ENCODE data around the gene OVOL2. TPM values are rescaled to one million over a fixed set of nuclear protein-coding genes. Genes with fewer than 3 reads are reported as not detected.
A peak's percentile ranks its signal among the peaks of the same experiment; 100 is the strongest.
"Not testable (repeated sequence)": the region's sequence is repeated elsewhere in the genome, so short reads cannot be mapped to it uniquely, and the experiment has no call there.

The OVOL2 gene
- total and polyA plus RNA-seq, 7 experiments from 2014 or later: not detected

DNA sequence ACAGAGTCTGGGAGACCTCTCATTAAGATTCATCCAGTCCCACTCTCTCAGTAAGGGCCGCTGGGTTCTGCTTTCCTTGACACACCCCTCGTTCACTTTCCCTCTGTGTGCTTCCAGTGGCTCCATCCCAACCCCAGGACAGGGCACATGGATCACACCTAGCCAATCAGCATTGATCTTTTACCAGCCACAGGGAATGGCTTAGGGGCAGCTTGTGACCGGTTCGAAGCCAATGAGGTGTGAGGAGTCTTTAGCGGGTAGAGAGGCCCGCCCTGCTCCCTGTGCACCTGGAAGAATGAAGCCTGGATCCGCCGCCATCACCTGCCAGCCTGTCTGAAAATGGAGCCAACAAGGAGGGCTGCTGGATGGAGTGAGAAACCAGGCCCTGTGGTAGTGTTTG, 35.2 kb upstream of the OVOL2 start:
- no peaks in the 10 kb centered on the region for H3K36me3 Mint-ChIP-seq
- CTCF ChIA-PET: no interaction called here
- no peaks in the 10 kb centered on the region for H3K4me1 ChIP-seq (ENCODE audit: control insufficient read depth in 2 of 2, insufficient read depth in 2 of 2, low read length in 2 of 2)
- ATAC-seq: no peak
- H3K27me3 ChIP-seq (ENCODE audit: control insufficient read depth in 2 of 2, insufficient read depth in 2 of 2, low read length in 2 of 2): no peaks in the 10 kb centered on the region
- H3K9me3 ChIP-seq (ENCODE audit: control insufficient read depth in 2 of 3, low read length in 3 of 3): no peaks in the 10 kb centered on the region
- H3K27me3 Mint-ChIP-seq: peaks cover 0 to 25% (median 7%) of the 10 kb centered on the region in 5 donors
- H3K27ac Mint-ChIP-seq: no peak overlapping the region
- H3K36me3 ChIP-seq (ENCODE audit: control insufficient read depth in 2 of 3, insufficient read depth in 3 of 3, low read length in 3 of 3): no peaks in the 10 kb centered on the region
- no peaks in the 10 kb centered on the region for H3K4me1 Mint-ChIP-seq
- no peak overlapping the region for H3K4me3 Mint-ChIP-seq
- no peak overlapping the region for H3K27ac ChIP-seq (ENCODE audit: low read depth, low read length)
- DNase-seq: no peak
- H3K9me3 Mint-ChIP-seq: no peaks in the 10 kb centered on the region
- H3K4me3 ChIP-seq (ENCODE audit: low read length): no peak overlapping the region
- POLR2A ChIA-PET: no interaction called here
- intact Hi-C loops (cut with micrococcal nuclease): no loop called here

DNA sequence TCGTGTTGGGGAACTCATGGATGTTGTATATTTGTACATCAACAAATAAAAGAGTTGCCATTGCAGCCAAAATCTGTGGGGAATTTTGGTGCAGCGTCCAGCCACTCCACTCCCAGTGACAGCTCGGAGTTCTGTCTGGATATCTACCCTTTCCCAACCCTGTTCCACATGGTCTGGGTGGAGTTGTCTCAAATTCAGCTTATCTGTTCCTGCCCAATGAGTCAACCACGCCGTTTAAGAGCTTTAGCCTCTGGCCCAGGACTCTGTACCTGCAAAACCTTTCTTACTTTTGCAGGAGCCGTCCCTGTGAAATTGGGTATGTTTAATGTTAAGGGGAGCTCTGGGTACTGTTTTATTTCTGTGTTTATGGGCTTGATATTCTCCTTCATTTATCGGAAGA, 33.9 kb upstream of the OVOL2 start:
- POLR2A ChIA-PET: no interaction called here

DNA sequence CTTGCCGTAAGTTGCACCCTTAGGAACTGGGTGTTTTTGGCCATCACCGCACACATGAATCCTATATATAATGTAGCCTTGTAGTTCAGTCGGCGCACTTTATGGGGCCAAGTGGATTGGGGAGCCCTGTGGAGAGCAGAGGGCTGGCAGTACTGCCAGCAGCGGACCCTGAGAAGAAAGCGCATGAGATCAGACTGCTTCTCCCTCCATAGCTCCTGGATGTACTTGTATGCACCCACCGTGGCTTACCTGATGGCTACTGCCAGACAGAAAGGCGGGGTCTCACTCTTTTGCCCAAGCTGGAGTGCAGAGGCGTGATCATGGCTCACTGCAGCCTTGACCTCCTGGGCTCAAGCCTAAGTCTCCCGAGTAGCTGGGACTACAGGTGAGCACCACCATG, 32.8 kb upstream of the OVOL2 start:
- CTCF ChIA-PET: no interaction called here
- no peak for DNase-seq

More for the DNA sequence above, 33.9 kb upstream of the OVOL2 start:
- no peak for DNase-seq
- Histone ChIP-seq H3K4me3 (ENCODE audit: low read length) (no peak overlapping the region), H3K9me3 (ENCODE audit: control insufficient read depth in 2 of 3, low read length in 3 of 3) (no peaks in the 10 kb centered on the region), H3K36me3 (ENCODE audit: control insufficient read depth in 2 of 3, insufficient read depth in 3 of 3, low read length in 3 of 3) (no peaks in the 10 kb centered on the region), H3K4me1 (ENCODE audit: control insufficient read depth in 2 of 2, insufficient read depth in 2 of 2, low read length in 2 of 2) (no peaks in the 10 kb centered on the region), H3K27me3 (ENCODE audit: control insufficient read depth in 2 of 2, insufficient read depth in 2 of 2, low read length in 2 of 2) (no peaks in the 10 kb centered on the region), H3K27ac (ENCODE audit: low read depth, low read length) (no peak overlapping the region)
- no peak for ATAC-seq
- H3K36me3 Mint-ChIP-seq: no peaks in the 10 kb centered on the region
- H3K27me3 Mint-ChIP-seq: peaks cover 0 to 24% (median 7%) of the 10 kb centered on the region in 5 donors
- intact Hi-C loops (cut with micrococcal nuclease): no loop called here
- H3K9me3 Mint-ChIP-seq: no peaks in the 10 kb centered on the region
- H3K4me3 Mint-ChIP-seq: no peak overlapping the region
- H3K4me1 Mint-ChIP-seq: no peaks in the 10 kb centered on the region
- CTCF ChIA-PET: no interaction called here
- peak overlapping the region in 1 of 9 donors; percentile 56 for H3K27ac Mint-ChIP-seq

DNA sequence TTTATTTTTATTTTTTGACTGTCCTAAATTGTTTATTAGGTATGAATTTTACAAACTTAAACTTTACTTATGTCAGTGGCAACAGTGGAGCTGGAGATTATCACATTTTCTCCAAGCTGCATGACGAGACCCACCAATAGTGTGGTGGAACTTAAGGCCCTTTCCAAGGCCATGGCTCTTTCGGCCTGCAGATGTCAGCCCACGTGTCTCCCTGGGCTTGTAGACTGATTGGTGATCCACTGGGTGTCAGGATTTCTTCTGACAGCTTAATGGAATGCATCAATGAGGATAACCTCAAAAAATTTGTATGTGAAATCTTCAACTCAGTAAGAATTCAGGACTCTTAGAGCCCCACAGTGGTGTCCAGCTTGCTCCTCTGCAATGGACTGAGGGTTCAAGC, 32.3 kb upstream of the OVOL2 start:
- ATAC-seq: no peak
- CTCF ChIA-PET: no interaction called here
- Mint-ChIP-seq H3K36me3 (no peaks in the 10 kb centered on the region), H3K4me1 (no peaks in the 10 kb centered on the region), H3K27ac (no peak overlapping the region), H3K9me3 (no peaks in the 10 kb centered on the region), H3K4me3 (no peak overlapping the region), H3K27me3 (peaks cover 0 to 24% (median 7%) of the 10 kb centered on the region in 5 donors)
- no peak overlapping the region for H3K4me3 ChIP-seq (ENCODE audit: low read length)
- no peaks in the 10 kb centered on the region for H3K4me1 ChIP-seq (ENCODE audit: control insufficient read depth in 2 of 2, insufficient read depth in 2 of 2, low read length in 2 of 2)
- H3K36me3 ChIP-seq (ENCODE audit: control insufficient read depth in 2 of 3, insufficient read depth in 3 of 3, low read length in 3 of 3): no peaks in the 10 kb centered on the region
- intact Hi-C loops (cut with micrococcal nuclease): no loop called here
- no peaks in the 10 kb centered on the region for H3K9me3 ChIP-seq (ENCODE audit: control insufficient read depth in 2 of 3, low read length in 3 of 3)
- no peaks in the 10 kb centered on the region for H3K27me3 ChIP-seq (ENCODE audit: control insufficient read depth in 2 of 2, insufficient read depth in 2 of 2, low read length in 2 of 2)
- POLR2A ChIA-PET: no interaction called here
- H3K27ac ChIP-seq (ENCODE audit: low read depth, low read length): no peak overlapping the region
- DNase-seq: no peak

More for the DNA sequence above, 32.8 kb upstream of the OVOL2 start:
- Mint-ChIP-seq H3K27me3 (peaks cover 0 to 24% (median 7%) of the 10 kb centered on the region in 5 donors), H3K9me3 (no peaks in the 10 kb centered on the region), H3K4me1 (no peaks in the 10 kb centered on the region), H3K36me3 (no peaks in the 10 kb centered on the region), H3K4me3 (no peak overlapping the region), H3K27ac (no peak overlapping the region)
- no peaks in the 10 kb centered on the region for H3K27me3 ChIP-seq (ENCODE audit: control insufficient read depth in 2 of 2, insufficient read depth in 2 of 2, low read length in 2 of 2)
- H3K9me3 ChIP-seq (ENCODE audit: control insufficient read depth in 2 of 3, low read length in 3 of 3): no peaks in the 10 kb centered on the region
- ATAC-seq: no peak
- H3K27ac ChIP-seq (ENCODE audit: low read depth, low read length): no peak overlapping the region
- intact Hi-C loops (cut with micrococcal nuclease): no loop called here
- H3K4me3 ChIP-seq (ENCODE audit: low read length): no peak overlapping the region
- no peaks in the 10 kb centered on the region for H3K4me1 ChIP-seq (ENCODE audit: control insufficient read depth in 2 of 2, insufficient read depth in 2 of 2, low read length in 2 of 2)
- POLR2A ChIA-PET: no interaction called here
- H3K36me3 ChIP-seq (ENCODE audit: control insufficient read depth in 2 of 3, insufficient read depth in 3 of 3, low read length in 3 of 3): no peaks in the 10 kb centered on the region

DNA sequence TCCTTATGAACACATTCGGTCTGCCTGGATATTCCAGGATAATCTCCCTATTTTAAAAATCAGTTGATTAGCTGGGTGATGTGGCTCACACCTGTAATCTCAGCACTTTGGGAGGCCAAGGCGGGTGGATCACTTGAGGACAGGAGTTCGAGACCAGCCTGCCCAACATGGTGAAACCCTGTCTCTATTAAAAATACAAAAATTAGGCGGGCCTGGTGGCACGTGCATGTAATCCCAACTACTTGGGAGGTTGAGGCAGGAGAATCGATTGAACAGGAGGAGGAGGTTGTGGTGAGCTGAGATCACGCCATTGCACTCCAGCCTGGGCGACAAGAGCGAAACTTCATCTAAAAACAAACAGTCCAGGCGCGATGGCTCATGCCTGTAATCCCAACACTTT, 31.1 kb upstream of the OVOL2 start:
- CTCF ChIA-PET; H3K27ac ChIP-seq (ENCODE audit: low read depth, low read length); H3K4me3 ChIP-seq (ENCODE audit: low read length); intact Hi-C loops (cut with micrococcal nuclease); H3K27ac Mint-ChIP-seq; ATAC-seq; H3K36me3 ChIP-seq (ENCODE audit: control insufficient read depth in 2 of 3, insufficient read depth in 3 of 3, low read length in 3 of 3); POLR2A ChIA-PET; H3K27me3 ChIP-seq (ENCODE audit: control insufficient read depth in 2 of 2, insufficient read depth in 2 of 2, low read length in 2 of 2); H3K4me1 Mint-ChIP-seq; H3K9me3 ChIP-seq (ENCODE audit: control insufficient read depth in 2 of 3, low read length in 3 of 3); H3K9me3 Mint-ChIP-seq; H3K4me1 ChIP-seq (ENCODE audit: control insufficient read depth in 2 of 2, insufficient read depth in 2 of 2, low read length in 2 of 2); H3K4me3 Mint-ChIP-seq; DNase-seq; H3K36me3 Mint-ChIP-seq: not testable (repeated sequence)
- H3K27me3 Mint-ChIP-seq: peaks cover 0 to 24% (median 7%) of the 10 kb centered on the region in 5 donors

DNA sequence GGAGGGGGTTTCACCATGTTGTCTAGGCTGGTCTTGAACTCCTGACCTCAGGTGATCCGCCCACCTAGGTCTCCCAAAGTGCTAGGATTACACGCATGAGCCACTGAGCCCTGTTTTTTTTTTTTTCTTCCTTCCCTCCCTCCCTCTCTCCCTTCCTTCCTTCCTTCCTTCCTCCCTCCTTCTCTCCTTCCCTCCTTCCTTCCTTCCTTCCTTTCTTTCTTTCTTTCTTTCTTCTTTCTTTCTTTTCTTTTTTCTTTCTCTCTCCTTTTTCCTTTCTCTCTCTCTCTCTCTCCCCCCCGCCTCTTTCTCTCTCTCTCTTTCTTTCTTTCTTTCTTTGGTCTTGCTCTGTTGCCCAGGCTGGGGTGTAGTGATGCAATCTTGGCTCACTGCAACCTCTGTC, 30.6 kb upstream of the OVOL2 start:
- H3K27me3 ChIP-seq (ENCODE audit: control insufficient read depth in 2 of 2, insufficient read depth in 2 of 2, low read length in 2 of 2); H3K4me3 ChIP-seq (ENCODE audit: low read length); H3K36me3 Mint-ChIP-seq; H3K4me1 Mint-ChIP-seq; H3K27ac ChIP-seq (ENCODE audit: low read depth, low read length); CTCF ChIA-PET; H3K36me3 ChIP-seq (ENCODE audit: control insufficient read depth in 2 of 3, insufficient read depth in 3 of 3, low read length in 3 of 3); intact Hi-C loops (cut with micrococcal nuclease); H3K9me3 ChIP-seq (ENCODE audit: control insufficient read depth in 2 of 3, low read length in 3 of 3); H3K4me1 ChIP-seq (ENCODE audit: control insufficient read depth in 2 of 2, insufficient read depth in 2 of 2, low read length in 2 of 2); POLR2A ChIA-PET; H3K27ac Mint-ChIP-seq; DNase-seq; ATAC-seq; H3K4me3 Mint-ChIP-seq; H3K9me3 Mint-ChIP-seq: not testable (repeated sequence)
- H3K27me3 Mint-ChIP-seq: peaks cover 0 to 24% (median 7%) of the 10 kb centered on the region in 5 donors

DNA sequence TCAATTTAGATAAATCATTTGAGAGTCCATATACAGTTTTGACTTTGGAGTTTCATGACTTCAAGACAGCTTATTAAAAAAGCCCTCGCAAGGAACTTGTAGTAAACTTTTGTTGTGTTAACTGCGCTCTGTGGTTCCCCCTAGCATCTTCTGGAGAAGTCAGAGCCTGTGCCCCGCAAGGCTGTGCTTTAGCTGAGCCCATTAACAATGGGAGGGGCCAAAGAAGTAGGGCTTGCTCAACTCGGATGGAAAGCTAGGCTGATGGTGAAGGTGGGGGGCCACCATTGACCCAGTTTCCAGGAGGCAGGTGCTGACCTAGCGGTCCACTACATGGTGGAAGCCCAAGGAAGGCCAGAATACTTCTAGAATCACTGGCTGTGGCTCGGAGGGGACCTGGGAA, 29.3 kb upstream of the OVOL2 start:
- H3K4me3 Mint-ChIP-seq: no peak overlapping the region
- ATAC-seq: no peak
- POLR2A ChIA-PET: no interaction called here

More for the DNA sequence above, 29.3 kb upstream of the OVOL2 start:
- H3K9me3 ChIP-seq (ENCODE audit: control insufficient read depth in 2 of 3, low read length in 3 of 3): no peaks in the 10 kb centered on the region
- H3K27me3 ChIP-seq (ENCODE audit: control insufficient read depth in 2 of 2, insufficient read depth in 2 of 2, low read length in 2 of 2): no peaks in the 10 kb centered on the region
- Mint-ChIP-seq H3K9me3 (no peaks in the 10 kb centered on the region), H3K27me3 (peaks cover 0 to 17% (median 3%) of the 10 kb centered on the region in 5 donors), H3K27ac (no peak overlapping the region), H3K36me3 (no peaks in the 10 kb centered on the region), H3K4me1 (no peaks in the 10 kb centered on the region)
- no peak overlapping the region for H3K27ac ChIP-seq (ENCODE audit: low read depth, low read length)
- H3K4me3 ChIP-seq (ENCODE audit: low read length): no peak overlapping the region
- CTCF ChIA-PET: no interaction called here
- no peak for DNase-seq
- no peaks in the 10 kb centered on the region for H3K4me1 ChIP-seq (ENCODE audit: control insufficient read depth in 2 of 2, insufficient read depth in 2 of 2, low read length in 2 of 2)
- intact Hi-C loops (cut with micrococcal nuclease): no loop called here
- H3K36me3 ChIP-seq (ENCODE audit: control insufficient read depth in 2 of 3, insufficient read depth in 3 of 3, low read length in 3 of 3): no peaks in the 10 kb centered on the region

All from naive thymus-derived CD4-positive, alpha-beta T cell (primary cell).